IMR-90 (cell line): ENCODE results near the gene NUP210L. TPM values are rescaled to one million over a fixed set of nuclear protein-coding genes. Genes with fewer than 3 reads are reported as not detected.
A peak's percentile ranks its signal among the peaks of the same experiment; 100 is the strongest.

ENCODE experiments used
- ATAC-seq: fragments of 200-7000 bp; cut with Tn5 transposase; 2 replicates; pipeline ENCODE4 v1.9.1; 2020; ENCODE audit warnings: low read depth, mild to moderate bottlenecking, moderate library complexity
- BruUV-seq: library from RNA; stranded (reverse); fragments of 400-500 nt; replicated peaks from 2 replicates; lab custom pipeline; 2021; lab: Mats Ljungman, UMichigan
- CTCF ChIA-PET: fragments of 300-600 bp; formaldehyde crosslinking; extraction: SDS; loops from one replicate; lab custom pipeline; 2021; ENCODE audit warnings: antibody characterized with exemption; lab: Yijun Ruan, JAX
- POLR2A ChIA-PET: fragments of 300-600 bp; sonication (Branson Sonifier 250); formaldehyde crosslinking; loops from one replicate; lab custom pipeline; 2022; ENCODE audit warnings: antibody characterized with exemption; ENCODE audit not compliant: unreplicated experiment; lab: Charles Lee
- DNase-seq: peaks from one replicate; pipeline ENCODE4 v3.0.0; 2013
- H2AFZ ChIP-seq: replicated peaks from 2 replicates; pipeline ENCODE3; 2013; ENCODE audit warnings: low read length, mild to moderate bottlenecking; ENCODE audit not compliant: poor library complexity
- H2AK5ac ChIP-seq: 2 replicates; pipeline ENCODE4 v1.6.1; 2013; ENCODE audit warnings: low read depth, low read length, inconsistent platforms
- H2AK9ac ChIP-seq: replicated peaks from 2 replicates; pipeline ENCODE3; 2013; ENCODE audit warnings: mild to moderate bottlenecking, low read depth, low read length, moderate library complexity; ENCODE audit not compliant: poor library complexity
- H2BK120ac ChIP-seq: 2 replicates; pipeline ENCODE4 v1.6.1; 2013; ENCODE audit warnings: low read depth, low read length, inconsistent platforms
- H2BK15ac ChIP-seq: 3 replicates; pipeline ENCODE4 v1.6.1; 2013; ENCODE audit warnings: low read depth, low read length, inconsistent platforms
- H2BK20ac ChIP-seq: 2 replicates; pipeline ENCODE4 v1.6.1; 2013; ENCODE audit warnings: low read depth, mild to moderate bottlenecking, inconsistent platforms, low read length, moderate library complexity
- H2BK5ac ChIP-seq: 2 replicates; pipeline ENCODE4 v1.6.1; 2013; ENCODE audit warnings: mild to moderate bottlenecking, low read depth, low read length, inconsistent platforms; ENCODE audit not compliant: poor library complexity, severe bottlenecking
- H3K14ac ChIP-seq: replicated peaks from 2 replicates; pipeline ENCODE4 v1.6.1; 2013; ENCODE audit warnings: low read depth, low read length, inconsistent platforms
- H3K18ac ChIP-seq: 2 replicates; pipeline ENCODE4 v1.6.1; 2013; ENCODE audit warnings: low read depth, low read length, control low read depth
- H3K23ac ChIP-seq: 2 replicates; pipeline ENCODE4 v1.6.1; 2013; ENCODE audit warnings: low read depth, low read length, inconsistent platforms
- H3K27ac ChIP-seq: 2 replicates; pipeline ENCODE4 v1.5.1; 2013; ENCODE audit warnings: mild to moderate bottlenecking, control low read depth, low read length; ENCODE audit not compliant: insufficient read depth
- H3K27me3 ChIP-seq: 2 replicates; pipeline ENCODE4 v1.6.1; 2013; ENCODE audit warnings: low read length; ENCODE audit not compliant: control insufficient read depth, insufficient read depth
- H3K36me3 ChIP-seq: 2 replicates; pipeline ENCODE4 v1.6.1; 2013; ENCODE audit warnings: low read length, mixed read lengths; ENCODE audit not compliant: control insufficient read depth, insufficient read depth
- H3K4ac ChIP-seq: 2 replicates; pipeline ENCODE4 v1.6.1; 2013; ENCODE audit warnings: low read depth, low read length, inconsistent platforms
- H3K4me1 ChIP-seq: 2 replicates; pipeline ENCODE4 v1.6.1; 2013; ENCODE audit warnings: low read length, mixed read lengths; ENCODE audit not compliant: control insufficient read depth, insufficient read depth
- H3K4me2 ChIP-seq: 2 replicates; pipeline ENCODE4 v1.6.1; 2013; ENCODE audit warnings: low read depth, mild to moderate bottlenecking, control low read depth, low read length, moderate library complexity
- H3K4me3 ChIP-seq: 2 replicates; pipeline ENCODE4 v1.5.1; 2013; ENCODE audit warnings: low read depth, mild to moderate bottlenecking, control low read depth, low read length, moderate library complexity; ENCODE audit not compliant: insufficient read depth
- H3K56ac ChIP-seq: 2 replicates; pipeline ENCODE4 v1.6.1; 2013; ENCODE audit warnings: low read length, inconsistent platforms; ENCODE audit not compliant: insufficient read depth; ENCODE audit errors: extremely low read depth
- H3K79me1 ChIP-seq, 2 experiments: 2 replicates each; pipeline ENCODE4 v1.6.1; 2013; ENCODE audit warnings: low read length in 2 of 2, inconsistent platforms in 1 of 2, low read depth in 1 of 2
- H3K9ac ChIP-seq: 2 replicates; pipeline ENCODE4 v1.6.1; 2013; ENCODE audit warnings: low read depth, low read length, control low read depth
- H3K9me1 ChIP-seq: 2 replicates; pipeline ENCODE4 v1.6.1; 2013; ENCODE audit warnings: low read length, inconsistent platforms; ENCODE audit not compliant: insufficient read depth
- H3K9me3 ChIP-seq: 2 replicates; pipeline ENCODE4 v1.6.1; 2013; ENCODE audit warnings: low read length; ENCODE audit not compliant: control insufficient read depth, insufficient read depth
- H4K20me1 ChIP-seq: 2 replicates; pipeline ENCODE4 v1.6.1; 2013; ENCODE audit warnings: low read length, inconsistent platforms; ENCODE audit not compliant: insufficient read depth
- H4K5ac ChIP-seq: 2 replicates; pipeline ENCODE4 v1.6.1; 2013; ENCODE audit warnings: mild to moderate bottlenecking, low read depth, low read length, control low read depth
- H4K8ac ChIP-seq, 2 experiments: 2 replicates each; pipeline ENCODE4 v1.6.1; 2013; ENCODE audit warnings: low read depth in 2 of 2, low read length in 2 of 2, control low read depth in 1 of 2, inconsistent platforms in 1 of 2
- H4K91ac ChIP-seq: 2 replicates; pipeline ENCODE4 v1.6.1; 2013; ENCODE audit warnings: low read depth, low read length, inconsistent platforms; ENCODE audit not compliant: insufficient read depth
- BHLHE40 ChIP-seq: fragments of 150-350 bp; IDR thresholded peaks from 2 replicates; pipeline ENCODE4 v1.6.1; 2016; ENCODE audit warnings: mild to moderate bottlenecking, low read depth, low read length
- CEBPB ChIP-seq: IDR thresholded peaks from 2 replicates; pipeline ENCODE4 v1.6.1; 2012; ENCODE audit warnings: low read depth, low read length, improper control_type of control experiment
- CHD1 ChIP-seq: IDR thresholded peaks from 2 replicates; pipeline ENCODE4 v1.6.1; 2012; ENCODE audit warnings: low read depth, low read length, improper control_type of control experiment
- FOS ChIP-seq: fragments of 150-350 bp; IDR thresholded peaks from 2 replicates; pipeline ENCODE4 v1.6.1; 2016; ENCODE audit warnings: low read depth, low read length
- MAFK ChIP-seq: IDR thresholded peaks from 2 replicates; pipeline ENCODE4 v1.6.1; 2012; ENCODE audit warnings: low read depth, low read length, improper control_type of control experiment
- MAZ ChIP-seq: IDR thresholded peaks from 2 replicates; pipeline ENCODE4 v1.6.1; 2012; ENCODE audit warnings: low read depth, mild to moderate bottlenecking, low read length, improper control_type of control experiment, moderate library complexity, borderline replicate concordance
- MXI1 ChIP-seq: IDR thresholded peaks from 2 replicates; pipeline ENCODE4 v1.6.1; 2012; ENCODE audit warnings: low read depth, mild to moderate bottlenecking, low read length, moderate library complexity, borderline replicate concordance
- POLR2A ChIP-seq: IDR thresholded peaks from 2 replicates; pipeline ENCODE4 v1.6.1; 2012; ENCODE audit warnings: mild to moderate bottlenecking, low read depth, low read length
- RAD21 ChIP-seq: IDR thresholded peaks from 2 replicates; pipeline ENCODE4 v1.6.1; 2012; ENCODE audit warnings: low read length, improper control_type of control experiment
- RCOR1 ChIP-seq: IDR thresholded peaks from 2 replicates; pipeline ENCODE4 v1.6.1; 2012; ENCODE audit warnings: mild to moderate bottlenecking, low read length, improper control_type of control experiment; ENCODE audit not compliant: insufficient replicate concordance
- SMC3 ChIP-seq: fragments of 150-350 bp; IDR thresholded peaks from 2 replicates; pipeline ENCODE4 v1.6.1; 2016; ENCODE audit warnings: low read depth, mild to moderate bottlenecking, antibody characterized with exemption, low read length, moderate library complexity
- WGBS, 2 experiments: methylation state at CpG; one replicate each; pipeline versions ENCODE4 v1.1.5 to v1.1.7; 2013; ENCODE audit warnings: missing lambda C conversion rate in 2 of 2; ENCODE audit not compliant: insufficient read length in 1 of 2; ENCODE audit errors: extremely low coverage in 2 of 2; 5-methylcytosine and 5-hydroxymethylcytosine counted together
- dilution Hi-C: fragments of 300-500 bp; cut with HindIII; formaldehyde crosslinking; loops from one replicate; pipeline ENCODE4 v1.14.3; 2018; ENCODE audit warnings: low sequenced_read_pairs; ENCODE audit not compliant: unreplicated experiment
- in situ Hi-C: fragments of 300-500 bp; cut with MboI; formaldehyde crosslinking; loops from 3 replicates; pipeline ENCODE4 v1.14.3; 2019; ENCODE audit warnings: low sequenced_read_pairs, inconsistent platforms, mixed read lengths
- intact Hi-C: fragments of 100-400 bp; cut with micrococcal nuclease; formaldehyde crosslinking; loops from 2 replicates; pipeline ENCODE4 v1.10.0; 2022
- polyA plus RNA-seq, 3 experiments: library from polyadenylated mRNA; depleted of rRNA; stranded (reverse); fragments of >200 nt; gene quantifications; 2 replicates each; pipeline ENCODE4 v1.2.3, GENCODE V29; 2012; ENCODE audit warnings: low replicate concordance in 1 of 3
- total RNA-seq: library from RNA; depleted of rRNA; stranded (reverse); fragments of >200 nt; gene quantifications from 2 replicates; pipeline ENCODE4 v1.2.3, GENCODE V29; 2012
- TF ChIP-seq, protein P1 (sequence below): conservative IDR thresholded peaks from 2 replicates; pipeline ENCODE4 v1.5.1; 2012; ENCODE audit warnings: mild to moderate bottlenecking, low read depth, low read length, improper control_type of control experiment
- TF ChIP-seq, protein P2 (sequence below): fragments of 150-350 bp; IDR thresholded peaks from 2 replicates; pipeline ENCODE4 v1.6.1; 2017; ENCODE audit warnings: mild to moderate bottlenecking, antibody characterized with exemption, low read length, low read depth
- TF ChIP-seq, protein P3 (sequence below): fragments of 150-350 bp; IDR thresholded peaks from 2 replicates; pipeline ENCODE4 v1.6.1; 2016; ENCODE audit warnings: low read depth, mild to moderate bottlenecking, low read length, moderate library complexity, borderline replicate concordance

NUP210L gene
- total and polyA plus RNA-seq, 2 of the 4 experiments (the other 2 are of a cell fraction), result under 0.01 to 0.02 TPM

DNA sequence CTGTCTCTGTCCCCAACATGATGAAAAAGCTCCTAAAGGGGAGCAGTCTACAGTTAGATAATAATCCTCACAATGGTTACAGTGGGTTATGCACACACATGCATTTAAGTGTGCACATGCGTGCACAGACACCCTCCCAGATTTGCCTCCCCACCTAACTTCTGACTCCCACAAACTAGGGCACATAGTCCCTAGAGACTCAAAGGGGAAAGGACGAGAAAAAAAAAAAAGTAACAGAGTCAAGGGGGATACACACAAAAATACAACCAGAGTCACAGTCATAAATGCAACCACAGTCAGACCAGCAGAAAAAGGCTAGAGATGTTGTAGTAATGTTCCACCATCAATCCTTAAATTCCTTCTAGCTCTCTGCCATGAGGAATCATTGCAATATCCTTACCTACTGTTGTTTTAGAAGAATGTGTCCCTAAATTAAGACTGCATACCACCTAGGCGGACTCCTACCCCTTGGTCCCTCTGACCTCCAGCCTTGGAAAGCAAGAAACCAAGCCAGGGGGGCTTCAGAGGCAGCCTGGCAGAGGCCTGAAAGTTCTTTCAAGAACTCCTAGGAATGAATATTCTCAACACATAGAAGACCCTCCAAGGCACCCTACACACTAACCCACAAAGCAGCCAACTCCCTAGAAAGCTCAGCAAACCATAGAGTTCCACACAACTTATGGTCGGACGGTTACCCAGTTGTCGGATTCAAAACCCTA lies 197.7 kb downstream of the NUP210L start:
- DNase-seq (no peak), ATAC-seq (no peak)
- 80% methylated on average over 1 of the region's 6 CpGs; no CpG with 5 or more reads in 1 of the 2 experiments for WGBS, 2 experiments
- H3K36me3 ChIP-seq, result peaks cover 34% of the 10 kb centered on the region
- H3K56ac ChIP-seq, result peak overlapping the region; percentile 61; the same call in 1 of the 2 replicates
- no peak overlapping the region for H2BK20ac ChIP-seq
- H3K23ac ChIP-seq, result peak overlapping the region; percentile 97
- no peaks in the 10 kb centered on the region for H3K27me3 ChIP-seq
- intact Hi-C loops (no loop called here), dilution Hi-C loops (no loop called here), in situ Hi-C loops (loop anchor here (25.0 kb wide), 1 partner anchor 420 kb away; the partner anchor contains the start of genes S100A3, S100A4, S100A5 and S100A6)
- no peak overlapping the region for H2BK15ac ChIP-seq
- BruUV-seq, result no TSS peak
- ChIA-PET POLR2A (interaction anchor here (0.9 kb wide), 1 partner anchor 33 kb away, joined by 4 read pairs; no protein-coding TSS in a partner anchor), CTCF (interaction anchor here (1.3 kb wide), 1 partner anchor 10 kb away, joined by 3 read pairs; the partner anchor contains the start of gene DENND4B)
- peak overlapping the region; percentile 85 for H3K4ac ChIP-seq
- peak overlapping the region; percentile 78 for H3K4me3 ChIP-seq
- H3K4me2 ChIP-seq, result peak overlapping the region; percentile 100
- H4K8ac ChIP-seq, result peak overlapping the region; percentile 19 to 67
- peaks cover 13% of the 10 kb centered on the region for H3K4me1 ChIP-seq
- H4K91ac ChIP-seq, result peak overlapping the region; percentile 44; the same call in 1 of the 2 replicates
- H2BK120ac ChIP-seq, result no peak overlapping the region
- H2AFZ ChIP-seq, result peak overlapping the region; percentile 86
- peaks cover 41% of the 10 kb centered on the region for H4K20me1 ChIP-seq
- H2AK9ac ChIP-seq, result peak overlapping the region; percentile 32
- no peaks in the 10 kb centered on the region for H3K9me3 ChIP-seq
- H3K79me1 ChIP-seq, result peaks cover 27 to 77% of the 10 kb centered on the region in 2 experiments
- H4K5ac ChIP-seq, result no peak overlapping the region
- no peak overlapping the region for H3K18ac ChIP-seq
- peak overlapping the region; percentile 98 for H3K14ac ChIP-seq
- H3K9ac ChIP-seq, result peak overlapping the region; percentile 92
- peak overlapping the region; percentile 92; the same call in 1 of the 2 replicates for H2AK5ac ChIP-seq
- peak overlapping the region; percentile 71 for H2BK5ac ChIP-seq
- peaks cover 24% of the 10 kb centered on the region for H3K9me1 ChIP-seq
- peak overlapping the region; percentile 92 for H3K27ac ChIP-seq
- TF ChIP-seq CHD1 (no peak), MAZ (no peak), MXI1 (no peak), CEBPB (no peak), SMC3 (no peak), RAD21 (no peak), FOS (no peak), BHLHE40 (no peak), POLR2A (no peak), MAFK (no peak), RCOR1 (no peak)
- TF ChIP-seq, protein P1, sequence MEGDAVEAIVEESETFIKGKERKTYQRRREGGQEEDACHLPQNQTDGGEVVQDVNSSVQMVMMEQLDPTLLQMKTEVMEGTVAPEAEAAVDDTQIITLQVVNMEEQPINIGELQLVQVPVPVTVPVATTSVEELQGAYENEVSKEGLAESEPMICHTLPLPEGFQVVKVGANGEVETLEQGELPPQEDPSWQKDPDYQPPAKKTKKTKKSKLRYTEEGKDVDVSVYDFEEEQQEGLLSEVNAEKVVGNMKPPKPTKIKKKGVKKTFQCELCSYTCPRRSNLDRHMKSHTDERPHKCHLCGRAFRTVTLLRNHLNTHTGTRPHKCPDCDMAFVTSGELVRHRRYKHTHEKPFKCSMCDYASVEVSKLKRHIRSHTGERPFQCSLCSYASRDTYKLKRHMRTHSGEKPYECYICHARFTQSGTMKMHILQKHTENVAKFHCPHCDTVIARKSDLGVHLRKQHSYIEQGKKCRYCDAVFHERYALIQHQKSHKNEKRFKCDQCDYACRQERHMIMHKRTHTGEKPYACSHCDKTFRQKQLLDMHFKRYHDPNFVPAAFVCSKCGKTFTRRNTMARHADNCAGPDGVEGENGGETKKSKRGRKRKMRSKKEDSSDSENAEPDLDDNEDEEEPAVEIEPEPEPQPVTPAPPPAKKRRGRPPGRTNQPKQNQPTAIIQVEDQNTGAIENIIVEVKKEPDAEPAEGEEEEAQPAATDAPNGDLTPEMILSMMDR, result no peak
- TF ChIP-seq, protein P2, sequence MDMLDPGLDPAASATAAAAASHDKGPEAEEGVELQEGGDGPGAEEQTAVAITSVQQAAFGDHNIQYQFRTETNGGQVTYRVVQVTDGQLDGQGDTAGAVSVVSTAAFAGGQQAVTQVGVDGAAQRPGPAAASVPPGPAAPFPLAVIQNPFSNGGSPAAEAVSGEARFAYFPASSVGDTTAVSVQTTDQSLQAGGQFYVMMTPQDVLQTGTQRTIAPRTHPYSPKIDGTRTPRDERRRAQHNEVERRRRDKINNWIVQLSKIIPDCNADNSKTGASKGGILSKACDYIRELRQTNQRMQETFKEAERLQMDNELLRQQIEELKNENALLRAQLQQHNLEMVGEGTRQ, result no peak
- TF ChIP-seq, protein P3, sequence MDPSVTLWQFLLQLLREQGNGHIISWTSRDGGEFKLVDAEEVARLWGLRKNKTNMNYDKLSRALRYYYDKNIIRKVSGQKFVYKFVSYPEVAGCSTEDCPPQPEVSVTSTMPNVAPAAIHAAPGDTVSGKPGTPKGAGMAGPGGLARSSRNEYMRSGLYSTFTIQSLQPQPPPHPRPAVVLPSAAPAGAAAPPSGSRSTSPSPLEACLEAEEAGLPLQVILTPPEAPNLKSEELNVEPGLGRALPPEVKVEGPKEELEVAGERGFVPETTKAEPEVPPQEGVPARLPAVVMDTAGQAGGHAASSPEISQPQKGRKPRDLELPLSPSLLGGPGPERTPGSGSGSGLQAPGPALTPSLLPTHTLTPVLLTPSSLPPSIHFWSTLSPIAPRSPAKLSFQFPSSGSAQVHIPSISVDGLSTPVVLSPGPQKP, result no peak
